GM12878 (cell line): ENCODE measurements around the gene ELMO3. TPM values are rescaled to one million over a fixed set of nuclear protein-coding genes. Genes with fewer than 3 reads are reported as not detected.
A peak's percentile ranks its signal among the peaks of the same experiment; 100 is the strongest.

Experiments used
- ATAC-seq: fragments of 200-7000 bp; cut with Tn5 transposase; 3 replicates; pipeline ENCODE4 v1.9.1; 2020; ENCODE audit warnings: mild to moderate bottlenecking, moderate library complexity
- BruUV-seq: library from RNA; stranded (reverse); fragments of 400-500 nt; replicated peaks from 2 replicates; lab custom pipeline; 2021; lab: Mats Ljungman, UMichigan
- CTCF ChIA-PET: fragments of 300-600 bp; sonication (Branson Sonifier 250); formaldehyde crosslinking; extraction: SDS; loops from one replicate; lab custom pipeline; 2021; ENCODE audit warnings: inconsistent platforms; lab: Yijun Ruan, JAX
- POLR2A ChIA-PET: fragments of 350-600 bp; formaldehyde crosslinking; extraction: SDS; loops from one replicate; lab custom pipeline; 2021; ENCODE audit warnings: inconsistent platforms; lab: Charles Lee
- RAD21 ChIA-PET: fragments of 300-600 bp; sonication (Branson Sonifier 250); formaldehyde crosslinking; loops from one replicate; lab custom pipeline; 2023; ENCODE audit warnings: antibody characterized with exemption; ENCODE audit not compliant: unreplicated experiment; lab: Charles Lee
- SMC1A ChIA-PET: fragments of 300-600 bp; sonication (Branson Sonifier 250); formaldehyde crosslinking; loops from one replicate; lab custom pipeline; 2023; ENCODE audit not compliant: unreplicated experiment, uncharacterized antibody; lab: Charles Lee
- DNase-seq: peaks from one replicate; pipeline ENCODE4 v3.0.0-alpha.2; 2011; ENCODE audit warnings: low read depth, low spot score
- FAIRE-seq: peaks from 3 replicates; lab custom pipeline; 2011; peaks lifted over from hg19 to GRCh38; lab: Jason Lieb, UNC
- H2AFZ ChIP-seq: 2 replicates; pipeline ENCODE4 v1.6.0; 2011; ENCODE audit warnings: low read depth, low read length, control low read depth; ENCODE audit not compliant: control insufficient read depth
- H3K27ac ChIP-seq: 2 replicates; pipeline ENCODE4 v1.5.1; 2011; ENCODE audit warnings: control low read depth; ENCODE audit not compliant: control insufficient read depth, insufficient read depth
- H3K27me3 ChIP-seq, 2 experiments: replicated peaks in 1 of 2; 2 replicates each; pipeline versions ENCODE4 v1.6.0 to v1.6.1; 2011; ENCODE audit warnings: low read length in 1 of 2; ENCODE audit not compliant: control insufficient read depth in 2 of 2, insufficient read depth in 2 of 2
- H3K36me3 ChIP-seq, 2 experiments: 2 replicates each; pipeline ENCODE4 v1.5.1; 2011; ENCODE audit warnings: low read length in 1 of 2; ENCODE audit not compliant: control insufficient read depth in 2 of 2, insufficient read depth in 2 of 2
- H3K4me1 ChIP-seq: 2 replicates; pipeline ENCODE4 v1.6.1; 2011; ENCODE audit warnings: mild to moderate bottlenecking, low read length, moderate library complexity, mixed read lengths; ENCODE audit not compliant: control insufficient read depth, insufficient read depth
- H3K4me2 ChIP-seq: 2 replicates; pipeline ENCODE4 v1.6.0; 2011; ENCODE audit warnings: control low read depth; ENCODE audit not compliant: control insufficient read depth, insufficient read depth
- H3K4me3 ChIP-seq: fragments of 200-600 bp; sonication (generic); 2 replicates; pipeline ENCODE4 v1.5.1; 2016
- H3K79me2 ChIP-seq: 2 replicates; pipeline ENCODE4 v1.6.0; 2011; ENCODE audit warnings: low read length; ENCODE audit not compliant: control insufficient read depth, insufficient read depth
- H3K9ac ChIP-seq: 2 replicates; pipeline ENCODE4 v1.8.0; 2011; ENCODE audit warnings: low read length, control low read depth, mixed read lengths; ENCODE audit not compliant: control insufficient read depth, insufficient read depth
- H3K9me3 ChIP-seq: replicated peaks from 3 replicates; pipeline ENCODE4 v1.5.1; 2011; ENCODE audit warnings: mild to moderate bottlenecking, low read length; ENCODE audit not compliant: control insufficient read depth, insufficient read depth
- H4K20me1 ChIP-seq: 2 replicates; pipeline ENCODE4 v1.6.0; 2011; ENCODE audit not compliant: control insufficient read depth, insufficient read depth
- ASH2L ChIP-seq: fragments of 300-600, 200-600 bp; sonication (generic); IDR thresholded peaks from 2 replicates; pipeline ENCODE4 v1.6.1; 2017; ENCODE audit warnings: low read depth, mild to moderate bottlenecking, borderline replicate concordance
- ATF7 ChIP-seq: fragments of 450-650 bp; IDR thresholded peaks from 2 replicates; pipeline ENCODE4 v1.6.1; 2016; ENCODE audit warnings: low read depth, mild to moderate bottlenecking
- CBFB ChIP-seq: IDR thresholded peaks from 2 replicates; pipeline ENCODE4 v1.6.1; 2016; ENCODE audit warnings: antibody characterized with exemption, low read depth
- CREB1 ChIP-seq: IDR thresholded peaks from 2 replicates; pipeline ENCODE4 v1.6.1; 2012; ENCODE audit warnings: low read depth, mild to moderate bottlenecking, inconsistent platforms
- FOXM1 ChIP-seq: IDR thresholded peaks from 2 replicates; pipeline ENCODE4 v1.6.1; 2012; ENCODE audit warnings: low read depth, mild to moderate bottlenecking, inconsistent platforms, low read length, moderate library complexity
- IKZF1 ChIP-seq: fragments of 450-650 bp; conservative IDR thresholded peaks from 2 replicates; pipeline ENCODE4 v1.6.1; 2017; ENCODE audit warnings: antibody characterized with exemption, mild to moderate bottlenecking
- MYB ChIP-seq: fragments of 150-350 bp; IDR thresholded peaks from 2 replicates; pipeline ENCODE4 v1.6.1; 2014; ENCODE audit warnings: mild to moderate bottlenecking, low read depth, low read length, borderline replicate concordance
- MYC ChIP-seq: IDR thresholded peaks from 2 replicates; pipeline ENCODE4 v1.6.1; 2011; ENCODE audit warnings: mild to moderate bottlenecking, low read length, moderate library complexity, inconsistent platforms; ENCODE audit not compliant: insufficient read depth, insufficient replicate concordance, insufficient read length, severe bottlenecking
- NFIC ChIP-seq: IDR thresholded peaks from 2 replicates; pipeline ENCODE4 v1.6.1; 2012; ENCODE audit warnings: low read depth, mild to moderate bottlenecking, inconsistent platforms, low read length, moderate library complexity
- NFXL1 ChIP-seq: fragments of 450-650 bp; IDR thresholded peaks from 2 replicates; pipeline ENCODE4 v1.6.1; 2017; ENCODE audit warnings: antibody characterized with exemption, mild to moderate bottlenecking, borderline replicate concordance
- NFYA ChIP-seq: IDR thresholded peaks from 2 replicates; pipeline ENCODE4 v1.6.1; 2011; ENCODE audit warnings: low read depth, mild to moderate bottlenecking, low read length, improper control_type of control experiment, borderline replicate concordance
- PAX5 ChIP-seq: IDR thresholded peaks from 2 replicates; pipeline ENCODE4 v1.6.1; 2011; ENCODE audit warnings: low read depth, low read length, borderline replicate concordance
- RBBP5 ChIP-seq: fragments of 200-600 bp; sonication (generic); conservative IDR thresholded peaks from 2 replicates; pipeline ENCODE4 v1.6.1; 2016
- RELA ChIP-seq: fragments of 450-650 bp; IDR thresholded peaks from 2 replicates; pipeline ENCODE4 v1.8.0; 2014; ENCODE audit warnings: borderline replicate concordance; ENCODE audit not compliant: partially characterized antibody
- SREBF2 ChIP-seq: IDR thresholded peaks from 2 replicates; pipeline ENCODE4 v1.6.1; 2012; ENCODE audit warnings: mild to moderate bottlenecking, low read length
- STAT1 ChIP-seq: fragments of 450-650 bp; conservative IDR thresholded peaks from 2 replicates; pipeline ENCODE4 v1.6.1; 2014; ENCODE audit warnings: antibody characterized with exemption, mild to moderate bottlenecking
- SUPT20H ChIP-seq: IDR thresholded peaks from 2 replicates; pipeline ENCODE4 v1.6.1; 2011; ENCODE audit warnings: low read depth, mild to moderate bottlenecking, low read length, moderate library complexity, borderline replicate concordance; ENCODE audit not compliant: control insufficient read depth
- ZNF207 ChIP-seq: fragments of 450-650 bp; IDR thresholded peaks from 2 replicates; pipeline ENCODE4 v1.6.1; 2014; ENCODE audit warnings: antibody characterized with exemption, mild to moderate bottlenecking, borderline replicate concordance
- WGBS: methylation state at CpG from one replicate; pipeline ENCODE4 v1.1.6; 2016; ENCODE audit warnings: low lambda C conversion rate; ENCODE audit not compliant: insufficient replicate concordance, insufficient coverage; ENCODE audit errors: missing lambda C conversion rate; 5-methylcytosine and 5-hydroxymethylcytosine counted together
- in situ Hi-C: fragments of 300-500 bp; cut with MboI; formaldehyde crosslinking; loops from 9 replicates; pipeline ENCODE4 v1.14.3; 2018; ENCODE audit warnings: mixed read lengths
- intact Hi-C: fragments of 100-400 bp; cut with micrococcal nuclease; formaldehyde crosslinking; loops from one replicate; pipeline ENCODE4 v1.14.2; 2022; ENCODE audit not compliant: unreplicated experiment
- polyA plus RNA-seq, 11 experiments: library from polyadenylated mRNA; depleted of rRNA in 4 of 11; unstranded in 6 of 11; stranded (reverse) in 5 of 11; fragments of >200 nt; fragmentation: Nextera tagmentation in 4 of 11; fragmentation: Illumina TruSeq in 1 of 11; extraction: Ambion mirVana in 4 of 11; extraction: Trizol in 1 of 11; gene quantifications; 1 replicate in 1 of 11; 2 replicates in 10 of 11; pipeline versions ENCODE4 v1.2.1 to v1.2.3, GENCODE V29; 2011 to 2016; ENCODE audit warnings: inconsistent platforms in 2 of 11, missing spikeins in 2 of 11, low read depth in 1 of 11
- total RNA-seq, 4 experiments: library from RNA; depleted of rRNA in 3 of 4; stranded (reverse); fragments of >200 nt in 3 of 4; fragmentation: Illumina TruSeq in 1 of 4; extraction: Trizol in 1 of 4; gene quantifications; 2 replicates each; pipeline versions ENCODE4 v1.2.1 to v1.2.3, GENCODE V29; 2013 to 2021
- TF ChIP-seq, protein P1 (sequence below): fragments of 450-650 bp; IDR thresholded peaks from 2 replicates; pipeline ENCODE4 v1.6.1; 2017; ENCODE audit warnings: mild to moderate bottlenecking, low read depth, inconsistent platforms; ENCODE audit not compliant: poor library complexity, severe bottlenecking
- TF ChIP-seq, protein P2 (sequence below): IDR thresholded peaks from 2 replicates; pipeline ENCODE4 v1.6.1; 2011; ENCODE audit warnings: mild to moderate bottlenecking, low read depth, low read length, moderate library complexity; ENCODE audit not compliant: insufficient replicate concordance

ELMO3 gene
- total and polyA plus RNA-seq, 10 of the 15 experiments (the other 5 are each of a cell fraction or from before 2014, with no cell fraction given), result 0.05 to 4.7 (median 0.96) TPM; not detected in 1

DNA sequence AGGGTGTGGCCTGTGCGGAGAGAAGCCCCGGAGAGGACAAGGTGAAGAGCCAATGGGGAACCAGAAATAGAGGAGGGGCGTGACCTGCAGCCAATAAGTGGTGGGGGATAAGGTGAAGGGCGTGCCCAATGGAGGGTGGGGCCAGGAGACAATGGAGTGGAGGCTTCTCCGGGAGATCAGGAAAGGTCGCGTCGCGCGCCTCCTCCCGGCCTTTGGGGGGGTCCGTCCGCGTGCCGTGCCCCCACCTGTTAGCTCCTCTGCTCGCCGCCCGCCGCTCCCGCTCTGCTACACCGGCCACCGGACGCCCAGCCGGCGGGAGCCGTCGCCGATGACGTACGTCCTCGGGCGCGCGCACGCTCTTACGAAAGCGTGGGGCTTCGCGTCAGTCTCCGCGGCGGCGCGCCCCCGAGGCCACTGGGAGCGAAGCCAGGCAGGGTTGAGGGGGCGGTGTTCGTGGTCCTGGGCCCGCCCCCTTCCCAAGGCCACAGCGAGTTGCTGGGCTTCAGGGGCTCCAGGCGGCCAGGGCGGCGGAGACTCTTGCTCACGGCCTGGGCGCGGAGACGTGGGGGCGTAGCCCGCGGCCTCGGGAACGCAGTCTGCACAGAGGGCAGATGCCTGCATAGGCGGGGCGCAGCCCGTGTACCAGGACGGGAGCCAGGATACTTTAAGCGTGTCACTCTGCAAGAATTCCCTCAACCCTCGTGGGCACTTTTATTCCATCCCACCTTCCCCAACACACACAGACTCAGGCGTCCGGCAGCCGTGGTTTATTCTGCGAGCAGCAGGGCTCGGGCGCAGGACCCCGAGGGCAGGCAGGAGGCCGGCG lies 15.1 kb upstream of the ELMO3 start, which contains the start of gene MATCAP1:
Gene MATCAP1, minus strand, starts transcription at position 337 of the 826 bp plus-strand sequence. CDS start 3,353 bp downstream, outside the sequence.
- RAD21 ChIA-PET, result interaction anchor here (1.5 to 2.3 kb wide), 4 partner anchors 29 to 250 kb away, joined by 3 to 9 read pairs (median 6); no protein-coding TSS in a partner anchor
- H2AFZ ChIP-seq, result peak within 1 kb of the TSS; percentile 97
- POLR2A ChIA-PET, result interaction anchor here (0.5 to 1.4 kb wide), 3 partner anchors 21 to 90 kb away, joined by 3 to 4 read pairs (median 4); partner anchors contain the start of gene FHOD1
- peak within 1 kb of the TSS; percentile 84 for H3K27ac ChIP-seq
- FAIRE-seq (peak; percentile 100), ATAC-seq (peak; percentile 96), DNase-seq (peak; percentile 91)
- BruUV-seq, result no TSS peak
- peaks cover 0 to 3% of the 10 kb centered on the region in 2 experiments; a peak in 2 of 4 replicates for H3K27me3 ChIP-seq
- H3K4me2 ChIP-seq, result peak within 1 kb of the TSS; percentile 99
- CTCF ChIA-PET, result interaction anchor here (0.6 to 3.2 kb wide), 14 partner anchors 10 to 208 kb away, joined by 3 to 34 read pairs (median 8); partner anchors contain the start of genes B3GNT9, CBFB, FBXL8 and NOL3
- in situ Hi-C loops, result no loop called here
- peak within 1 kb of the TSS; percentile 76 for H3K4me3 ChIP-seq
- WGBS, result under 1% methylated on average over 77 of the region's 77 CpGs
- H3K9me3 ChIP-seq, result no peaks in the 10 kb centered on the region
- peak within 1 kb of the TSS; percentile 74 for H3K9ac ChIP-seq
- no peaks in the 10 kb centered on the region; the same call in 1 of the 2 replicates for H4K20me1 ChIP-seq
- H3K4me1 ChIP-seq, result peaks cover 4% of the 10 kb centered on the region
- peaks cover 5% of the 10 kb centered on the region for H3K79me2 ChIP-seq
- intact Hi-C loops, result loop anchor here (2.0 kb wide), 2 partner anchors 63 to 167 kb away; partner anchors contain the start of gene FHOD1
- no peaks in the 10 kb centered on the region for H3K36me3 ChIP-seq
- SMC1A ChIA-PET, result interaction anchor here (0.8 to 1.7 kb wide), 4 partner anchors 33 to 227 kb away, joined by 3 to 7 read pairs (median 4); partner anchors contain the start of gene B3GNT9
- TF ChIP-seq SUPT20H, result no peak
- TF ChIP-seq, protein P1, sequence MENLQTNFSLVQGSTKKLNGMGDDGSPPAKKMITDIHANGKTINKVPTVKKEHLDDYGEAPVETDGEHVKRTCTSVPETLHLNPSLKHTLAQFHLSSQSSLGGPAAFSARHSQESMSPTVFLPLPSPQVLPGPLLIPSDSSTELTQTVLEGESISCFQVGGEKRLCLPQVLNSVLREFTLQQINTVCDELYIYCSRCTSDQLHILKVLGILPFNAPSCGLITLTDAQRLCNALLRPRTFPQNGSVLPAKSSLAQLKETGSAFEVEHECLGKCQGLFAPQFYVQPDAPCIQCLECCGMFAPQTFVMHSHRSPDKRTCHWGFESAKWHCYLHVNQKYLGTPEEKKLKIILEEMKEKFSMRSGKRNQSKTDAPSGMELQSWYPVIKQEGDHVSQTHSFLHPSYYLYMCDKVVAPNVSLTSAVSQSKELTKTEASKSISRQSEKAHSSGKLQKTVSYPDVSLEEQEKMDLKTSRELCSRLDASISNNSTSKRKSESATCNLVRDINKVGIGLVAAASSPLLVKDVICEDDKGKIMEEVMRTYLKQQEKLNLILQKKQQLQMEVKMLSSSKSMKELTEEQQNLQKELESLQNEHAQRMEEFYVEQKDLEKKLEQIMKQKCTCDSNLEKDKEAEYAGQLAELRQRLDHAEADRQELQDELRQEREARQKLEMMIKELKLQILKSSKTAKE, result no peak
- TF ChIP-seq ATF7, result peak; percentile 56; the same call in 1 of the 2 replicates
- peak; percentile 5 for TF ChIP-seq RELA
- TF ChIP-seq RBBP5, result no peak
- 0 out of 2 replicates have a peak, but pooled peaks have one; percentile 52 for TF ChIP-seq STAT1
- TF ChIP-seq ZNF207, result 0 out of 2 replicates have a peak, but pooled peaks have one; percentile 62
- TF ChIP-seq, protein P2, sequence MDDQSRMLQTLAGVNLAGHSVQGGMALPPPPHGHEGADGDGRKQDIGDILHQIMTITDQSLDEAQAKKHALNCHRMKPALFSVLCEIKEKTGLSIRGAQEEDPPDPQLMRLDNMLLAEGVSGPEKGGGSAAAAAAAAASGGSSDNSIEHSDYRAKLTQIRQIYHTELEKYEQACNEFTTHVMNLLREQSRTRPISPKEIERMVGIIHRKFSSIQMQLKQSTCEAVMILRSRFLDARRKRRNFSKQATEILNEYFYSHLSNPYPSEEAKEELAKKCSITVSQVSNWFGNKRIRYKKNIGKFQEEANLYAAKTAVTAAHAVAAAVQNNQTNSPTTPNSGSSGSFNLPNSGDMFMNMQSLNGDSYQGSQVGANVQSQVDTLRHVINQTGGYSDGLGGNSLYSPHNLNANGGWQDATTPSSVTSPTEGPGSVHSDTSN, result peak; percentile 97
- peak; percentile 29; the same call in 1 of the 2 replicates for TF ChIP-seq NFYA
- TF ChIP-seq ASH2L, result no peak
- peak; percentile 38; the same call in 1 of the 2 replicates for TF ChIP-seq PAX5
- TF ChIP-seq FOXM1, result no peak
- no peak for TF ChIP-seq SREBF2
- TF ChIP-seq NFXL1, result no peak
- TF ChIP-seq CREB1, result peak; percentile 96
- no peak for TF ChIP-seq CBFB
- TF ChIP-seq NFIC, result no peak
- no peak for TF ChIP-seq MYB
- peak; percentile 68 for TF ChIP-seq IKZF1
- TF ChIP-seq MYC, result no peak
